Stimulated activated CD8-positive, alpha-beta memory T cell treated with anti-CD3 and anti-CD28 coated beads, Interleukin-4, amount 100 ng/mL, for 4 hours (primary cell): ENCODE data around the gene RAB10.
"Not testable (repeated sequence)": the region's sequence is repeated elsewhere in the genome, so short reads cannot be mapped to it uniquely, and the experiment has no call there.

Experiments
- DNase-seq, 2 donors: peaks; one replicate each; pipeline ENCODE4 v3.0.0-alpha.2; 2020; ENCODE audit warnings: low read depth in 2 of 2, low spot score in 1 of 2

The RAB10 gene

GRCh38 chr2:26088931-26089330 is 55.0 kb downstream of the RAB10 start:
- not testable (repeated sequence) for DNase-seq

GRCh38 chr2:26089337-26089736 is 55.5 kb downstream of the RAB10 start:
- DNase-seq = no peak

DNA sequence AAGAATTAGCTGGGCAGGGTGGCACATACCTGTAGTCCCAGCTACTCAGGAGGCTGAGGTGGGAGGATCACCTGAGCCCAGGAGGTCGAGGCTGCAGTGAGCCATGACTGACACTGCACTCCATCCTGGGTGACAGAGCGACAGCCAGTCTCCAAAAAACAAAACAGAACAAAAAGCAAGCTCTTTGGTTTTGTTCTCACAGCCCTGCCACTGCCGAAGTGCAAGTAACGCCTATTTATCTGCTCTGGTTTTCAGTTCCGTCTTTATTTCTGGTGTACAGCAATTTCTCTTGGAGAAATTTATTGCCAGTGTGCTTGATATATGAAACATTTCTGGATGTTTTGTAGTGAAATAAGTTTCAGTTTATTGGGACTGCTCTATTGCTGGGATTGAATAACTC is 61.9 kb downstream of the RAB10 start:
- no peak for DNase-seq

DNA sequence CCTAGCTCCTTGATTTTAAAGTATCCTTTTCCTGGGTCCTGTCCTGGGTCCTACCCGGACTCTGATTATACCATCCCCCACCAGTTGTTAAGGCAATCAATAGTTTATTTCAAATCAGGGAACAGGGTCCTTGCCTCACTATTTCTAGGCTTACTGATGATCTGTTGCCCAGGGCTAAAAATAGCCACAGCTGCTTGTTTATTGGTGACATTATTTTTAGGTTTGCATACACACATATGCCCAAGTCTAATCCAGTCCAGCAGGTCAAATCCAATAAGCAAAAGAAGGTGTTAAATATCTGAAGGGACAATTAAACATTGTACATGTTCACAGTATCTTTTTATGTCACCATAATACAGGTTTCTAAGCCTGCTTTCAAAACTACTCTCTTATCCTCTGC is 66.0 kb downstream of the RAB10 start:
- no peak for DNase-seq

GRCh38 chr2:26100384-26100783 is 66.5 kb downstream of the RAB10 start:
- DNase-seq = no peak

- no peak for DNase-seq
Measured at GRCh38 chr2:26103752-26104151, 69.9 kb downstream of the RAB10 start.

- not testable (repeated sequence) for DNase-seq
Measured at GRCh38 chr2:26108701-26109100, 74.8 kb downstream of the RAB10 start.

DNA sequence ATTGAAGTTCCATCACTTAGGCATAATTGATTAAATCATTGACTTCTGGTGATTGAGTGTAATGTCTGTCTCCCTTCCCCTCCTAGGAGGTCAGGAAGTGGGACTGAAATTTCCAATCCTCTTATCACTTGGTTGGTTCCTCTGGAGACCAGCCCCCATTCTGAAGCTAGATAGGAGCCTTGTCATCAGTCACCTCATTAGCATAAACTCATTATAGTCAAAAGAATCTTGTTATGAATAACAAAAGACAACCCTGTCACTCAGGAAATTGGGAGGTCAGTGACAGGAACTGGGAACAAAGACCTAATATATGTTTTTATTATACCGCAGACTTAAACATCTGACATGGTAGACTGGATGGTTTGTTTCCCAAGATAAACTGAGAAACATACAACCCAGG is 78.3 kb downstream of the RAB10 start:
- no peak for DNase-seq

GRCh38 chr2:26114151-26114550 is 80.3 kb downstream of the RAB10 start:
- no peak for DNase-seq

DNA sequence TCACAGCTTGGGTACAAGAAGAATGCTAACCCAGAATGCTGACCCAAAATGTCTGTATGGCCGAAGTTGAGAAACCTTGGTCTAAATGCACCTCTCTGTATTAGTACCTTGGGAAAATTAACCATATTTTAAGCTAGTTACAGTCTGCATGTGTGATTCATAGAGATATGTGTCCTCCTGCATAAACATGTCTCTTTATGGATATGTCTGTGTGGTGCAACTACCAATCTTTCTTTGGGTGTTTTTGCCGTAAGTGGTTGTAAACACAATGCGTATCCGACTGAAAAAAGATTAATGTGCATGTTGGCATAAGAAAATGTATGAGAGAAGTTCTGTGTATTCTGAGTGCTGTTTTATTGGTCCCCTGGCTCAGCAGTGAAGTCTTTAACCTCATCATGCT is 84.8 kb downstream of the RAB10 start:
- DNase-seq = no peak

DNA sequence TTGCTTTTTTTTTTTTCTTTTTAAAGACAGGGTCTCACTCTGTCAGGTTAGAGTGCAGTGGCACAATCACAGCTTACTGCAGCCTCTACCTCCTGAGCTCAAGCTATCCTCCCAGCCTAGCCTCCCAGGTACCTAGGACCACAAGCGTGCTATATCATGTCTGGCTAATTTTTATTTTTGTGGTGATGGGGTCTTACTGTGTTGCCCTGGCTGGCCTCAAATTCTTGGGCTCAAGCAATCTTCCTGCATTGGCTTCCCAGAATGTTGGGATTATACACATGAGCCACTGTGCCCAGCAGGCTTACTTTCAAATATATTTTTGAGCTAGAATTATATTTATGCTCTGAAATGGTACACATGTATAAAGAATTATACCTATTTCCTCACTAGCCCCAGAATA is 85.6 kb downstream of the RAB10 start:
- DNase-seq = no peak

DNA sequence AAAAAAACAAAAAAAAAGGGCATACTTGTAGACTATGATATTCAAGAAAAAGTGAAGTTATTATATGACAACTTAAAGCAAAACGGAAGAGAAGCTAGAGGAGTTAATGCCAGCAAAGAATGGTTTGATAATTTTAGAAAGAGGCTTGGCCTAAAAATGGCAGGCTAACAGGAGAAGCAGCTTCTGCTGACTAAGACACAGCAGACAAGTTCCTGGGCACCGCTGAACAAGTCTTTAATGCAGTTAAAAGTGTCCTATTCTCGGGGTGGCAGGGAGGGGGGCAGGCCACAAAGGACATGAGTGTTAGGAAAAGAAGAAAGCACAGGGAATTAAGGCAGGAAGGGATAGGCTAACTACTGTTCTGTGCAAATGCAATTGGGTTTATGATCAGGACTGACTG is 88.7 kb downstream of the RAB10 start:
- no peak for DNase-seq

DNA sequence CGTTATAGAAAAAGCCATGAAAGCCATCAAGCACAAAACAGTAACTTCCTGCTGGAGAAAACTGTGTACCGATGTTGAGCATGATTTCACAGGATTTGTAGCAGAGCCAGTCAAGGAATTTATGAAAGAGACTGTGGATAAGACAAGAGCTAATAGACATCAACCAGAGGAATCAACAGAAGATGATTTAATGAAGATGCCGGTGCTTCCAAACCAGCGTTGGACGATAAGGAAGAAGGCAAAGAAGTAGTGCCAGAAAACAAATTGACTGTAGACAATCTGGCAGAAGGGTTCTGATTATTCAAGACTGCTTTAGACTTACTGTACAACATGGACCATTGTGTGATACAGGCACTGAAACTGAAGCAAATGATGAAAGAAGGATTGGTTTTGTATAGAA is 89.5 kb downstream of the RAB10 start:
- no peak for DNase-seq

DNA sequence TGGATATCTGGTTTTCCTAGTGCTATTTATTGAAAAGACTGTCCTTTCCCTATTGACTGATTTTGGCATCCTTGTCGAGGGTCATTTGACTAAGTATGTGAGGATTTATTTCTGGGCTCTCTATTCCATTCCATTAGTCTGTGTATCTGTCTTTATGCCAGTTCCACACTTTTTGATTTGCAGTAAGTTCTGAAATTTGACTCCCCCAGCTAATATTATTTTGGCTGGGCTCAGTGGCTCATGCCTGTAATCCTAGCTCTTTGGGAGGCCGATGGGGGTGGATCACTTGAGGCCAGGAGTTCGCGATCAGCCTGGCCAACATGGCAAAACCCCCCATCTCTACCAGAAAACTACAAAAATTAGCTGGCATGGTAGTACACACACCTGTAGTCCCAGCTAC is 92.2 kb downstream of the RAB10 start:
- no peak for DNase-seq

GRCh38 chr2:26128176-26128575 is 94.3 kb downstream of the RAB10 start:
- DNase-seq = no peak

GRCh38 chr2:26130763-26131162 is 96.9 kb downstream of the RAB10 start:
- DNase-seq = no peak

DNA sequence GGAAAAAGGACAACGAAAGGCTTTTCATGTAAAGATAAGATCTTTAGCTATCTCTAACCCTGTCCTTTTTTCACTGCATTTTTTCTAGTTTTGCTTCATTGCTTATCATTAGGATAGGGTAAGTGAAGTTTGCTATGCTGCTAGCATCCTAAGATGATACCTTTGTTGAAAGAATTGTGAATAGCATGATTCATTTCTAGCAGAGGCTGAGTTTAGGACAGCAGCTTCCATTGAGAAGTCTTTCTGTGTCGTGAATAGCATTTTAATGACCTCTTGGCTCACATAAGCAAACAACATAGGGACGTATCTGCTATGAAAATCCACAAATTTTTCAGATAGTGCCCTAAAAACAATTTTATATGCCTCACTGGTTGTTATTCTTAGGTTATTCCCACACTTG is 102.6 kb downstream of the RAB10 start:
- no peak for DNase-seq

GRCh38 chr2:26139269-26140183 is 105.6 kb downstream of the RAB10 start:
- DNase-seq = no peak

- no peak for DNase-seq
Measured at GRCh38 chr2:26141145-26141769, 107.4 kb downstream of the RAB10 start.

DNA sequence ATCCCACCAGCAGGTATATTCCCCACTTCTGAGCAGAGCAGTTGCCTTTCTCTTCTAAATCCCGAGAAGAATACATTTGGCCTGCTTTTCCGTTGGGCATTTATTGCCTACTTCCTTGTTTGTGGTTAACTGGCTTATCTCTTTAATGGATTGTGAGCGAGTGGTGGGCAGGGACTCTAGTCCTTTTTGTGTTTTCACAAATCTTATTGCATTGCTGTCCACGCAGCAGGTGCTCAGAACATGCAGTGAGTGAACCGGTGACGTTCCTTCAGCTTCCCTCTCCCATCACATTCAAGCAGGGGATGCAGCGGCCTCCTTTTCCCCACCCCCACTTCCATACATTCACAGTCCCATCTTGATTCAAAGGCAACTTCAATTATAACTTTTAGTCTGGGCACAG is 110.1 kb downstream of the RAB10 start:
- no peak for DNase-seq

DNA sequence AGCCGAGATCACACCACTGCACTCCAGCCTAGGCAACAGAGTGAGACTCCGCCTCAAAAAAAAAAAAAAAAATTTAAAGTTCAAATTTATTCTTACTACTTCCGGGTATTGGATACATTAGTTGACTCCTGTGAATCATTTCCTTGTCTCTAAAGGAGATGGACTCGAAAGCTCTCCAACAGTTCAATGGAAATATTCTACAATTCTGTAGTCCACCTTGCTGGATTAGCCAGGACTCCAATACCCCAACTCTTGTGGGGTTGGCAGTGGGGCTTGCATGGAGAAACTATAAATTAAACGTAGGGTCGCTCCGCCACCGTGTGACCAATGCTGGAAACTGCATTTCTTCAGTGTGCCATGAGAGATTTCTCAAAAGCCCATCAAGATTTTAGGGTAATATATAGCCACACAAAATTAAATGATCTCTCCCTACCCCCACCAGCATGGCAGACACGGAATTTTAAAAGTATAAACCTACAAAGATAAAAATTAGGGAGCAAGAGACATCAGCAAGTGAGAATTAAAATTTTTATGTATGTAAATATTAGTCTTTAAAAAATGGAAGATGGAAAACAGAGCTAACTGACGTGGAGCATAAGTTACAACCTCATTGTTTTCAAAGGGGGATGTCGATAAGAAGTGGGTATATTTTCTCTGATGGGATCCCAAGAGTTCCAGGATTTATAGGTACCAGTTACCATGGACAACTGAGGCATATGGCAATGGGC is 111.2 kb downstream of the RAB10 start:
- peak; percentile 15 to 23 for DNase-seq

DNA sequence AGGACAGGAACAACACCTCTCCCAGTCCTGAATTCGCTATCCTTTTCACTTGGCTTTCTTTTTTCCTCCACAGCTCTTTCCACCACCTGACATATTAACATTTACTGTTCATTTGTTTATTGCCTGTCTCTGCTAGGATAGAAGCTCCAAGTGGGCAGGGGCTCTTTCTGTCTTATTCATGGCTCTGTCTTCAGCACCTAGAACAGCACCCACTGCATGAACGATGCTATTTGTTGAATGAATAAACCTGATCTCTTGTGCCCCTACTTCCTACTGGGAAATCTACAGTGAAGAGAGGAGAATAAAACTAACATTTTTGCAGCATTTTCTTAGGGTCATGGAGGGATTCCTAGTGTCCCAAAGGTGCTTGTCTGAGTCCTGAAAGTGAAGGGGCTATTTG is 114.6 kb downstream of the RAB10 start:
- no peak for DNase-seq
